ENCODE data around the gene GPS1.
A peak's percentile ranks its signal among the peaks of the same experiment; 100 is the strongest.

GPS1 gene

GRCh38 chr17:82051776-82052637 lies at the start of gene GPS1, which contains the start of gene RFNG:
Gene GPS1, plus strand, starts transcription at chr17:82051898. Its CDS starts 34 bp downstream, at chr17:82051932.
Gene RFNG, minus strand, starts transcription at chr17:82051811. Its CDS starts 45 bp downstream, at chr17:82051766.
- peak in 48 of 51 donors; percentile 8 to 86 (median 60) for DNase-seq

DNA sequence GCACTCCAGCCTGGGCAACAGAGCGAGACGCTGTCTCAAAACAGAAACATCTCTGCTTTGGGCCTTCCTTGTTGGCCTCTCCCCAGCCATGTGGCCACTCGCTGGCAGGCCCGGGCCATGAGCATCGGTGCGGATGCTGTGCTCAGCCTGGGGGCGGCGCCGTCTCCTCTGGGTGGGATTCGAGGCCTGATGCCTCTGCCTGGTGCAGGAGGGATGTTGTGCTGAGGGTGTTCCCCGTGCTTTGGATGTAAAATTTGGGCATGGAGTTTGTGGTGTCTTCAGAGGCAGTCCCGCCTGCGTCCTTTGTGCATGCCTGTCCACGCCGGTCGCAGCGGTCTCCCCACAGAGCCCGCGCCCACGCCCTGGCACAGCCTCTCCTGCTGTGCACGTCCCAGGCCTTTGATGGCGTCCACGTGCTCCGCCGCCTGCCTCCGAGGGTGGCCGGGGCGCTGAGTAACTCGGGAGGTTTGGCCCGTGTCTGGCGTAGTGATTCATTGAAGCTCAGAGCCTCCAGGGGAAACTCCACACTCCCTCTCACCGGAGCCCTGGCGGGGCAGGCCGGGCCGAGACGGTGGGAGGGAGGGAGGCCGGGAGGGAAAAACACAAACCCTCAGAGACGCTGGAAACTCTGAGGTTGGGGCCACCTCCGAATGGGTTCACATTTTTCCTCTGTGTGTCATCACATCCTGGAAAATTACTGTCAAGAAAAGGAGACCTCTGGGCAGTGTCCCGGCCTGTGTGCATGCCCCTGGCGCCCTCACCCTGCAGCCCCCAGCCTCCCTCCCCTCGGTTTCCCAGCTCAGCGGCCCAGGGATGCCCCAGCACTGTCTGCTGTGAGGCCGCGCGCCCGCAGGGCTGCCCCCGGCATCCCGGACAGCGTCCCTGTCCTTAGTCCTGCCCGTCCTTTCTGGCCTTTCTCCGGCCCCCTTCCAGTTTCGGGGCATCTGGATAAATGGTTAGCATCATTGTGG lies 48.0 kb upstream of the GPS1 start:
- DNase-seq, result peak in 4 of 51 donors; percentile 15 to 53 (median 21)

DNA sequence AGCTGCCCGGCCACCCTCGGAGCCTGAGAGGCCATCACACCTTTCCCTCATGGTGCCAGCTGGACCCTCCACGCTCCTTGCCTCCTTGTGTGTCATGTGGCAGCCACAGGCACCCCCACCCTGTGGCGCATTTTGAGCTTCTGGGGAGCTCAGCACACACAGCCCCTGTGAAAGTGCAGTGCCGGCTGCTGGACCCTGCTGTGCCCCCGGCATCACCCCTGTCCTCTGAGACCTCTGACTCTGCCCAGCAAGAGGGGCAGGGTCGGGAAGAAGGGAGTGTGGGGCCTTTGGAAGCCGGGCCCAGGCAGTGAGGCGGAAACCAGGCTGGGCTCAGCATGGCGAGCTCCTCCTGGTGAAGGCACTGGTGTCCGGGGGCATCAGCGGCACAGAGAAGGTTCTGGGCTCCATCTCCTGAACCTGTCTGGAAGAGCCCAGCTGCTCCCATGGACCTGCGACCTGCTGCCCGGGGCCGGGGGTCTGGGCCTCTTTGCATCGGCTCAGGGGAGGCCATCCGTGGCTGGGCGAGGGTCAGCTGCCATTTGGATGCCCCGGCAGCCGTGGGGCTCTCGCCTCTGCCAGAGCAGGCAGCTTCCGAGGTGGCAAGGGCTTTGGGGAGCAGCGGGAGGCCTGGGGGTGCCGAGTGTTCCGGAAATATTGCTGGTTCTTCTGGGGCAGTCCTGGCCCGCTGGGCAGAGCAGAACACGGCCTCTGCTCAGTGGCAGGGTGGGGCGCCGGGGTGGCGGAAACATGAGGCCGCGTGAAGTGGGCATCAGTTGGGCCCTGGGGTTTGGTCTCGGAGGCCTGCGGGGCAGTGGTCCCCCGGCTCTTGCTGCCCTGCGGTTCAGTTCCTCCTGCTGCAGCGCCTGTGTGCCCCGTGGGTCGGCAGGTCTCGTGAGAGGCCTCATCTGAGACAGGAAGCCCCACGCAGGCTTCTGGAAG lies 46.9 kb upstream of the GPS1 start:
- no peak for DNase-seq

GRCh38 chr17:82005701-82006348 lies 45.9 kb upstream of the GPS1 start:
- no peak for DNase-seq

GRCh38 chr17:82006468-82007227 lies 45.0 kb upstream of the GPS1 start:
- peak in 29 of 51 donors; percentile 16 to 69 (median 45) for DNase-seq

- no peak for DNase-seq
These were observed 44.5 kb upstream of the GPS1 start for GRCh38 chr17:82007228-82007494.

DNA sequence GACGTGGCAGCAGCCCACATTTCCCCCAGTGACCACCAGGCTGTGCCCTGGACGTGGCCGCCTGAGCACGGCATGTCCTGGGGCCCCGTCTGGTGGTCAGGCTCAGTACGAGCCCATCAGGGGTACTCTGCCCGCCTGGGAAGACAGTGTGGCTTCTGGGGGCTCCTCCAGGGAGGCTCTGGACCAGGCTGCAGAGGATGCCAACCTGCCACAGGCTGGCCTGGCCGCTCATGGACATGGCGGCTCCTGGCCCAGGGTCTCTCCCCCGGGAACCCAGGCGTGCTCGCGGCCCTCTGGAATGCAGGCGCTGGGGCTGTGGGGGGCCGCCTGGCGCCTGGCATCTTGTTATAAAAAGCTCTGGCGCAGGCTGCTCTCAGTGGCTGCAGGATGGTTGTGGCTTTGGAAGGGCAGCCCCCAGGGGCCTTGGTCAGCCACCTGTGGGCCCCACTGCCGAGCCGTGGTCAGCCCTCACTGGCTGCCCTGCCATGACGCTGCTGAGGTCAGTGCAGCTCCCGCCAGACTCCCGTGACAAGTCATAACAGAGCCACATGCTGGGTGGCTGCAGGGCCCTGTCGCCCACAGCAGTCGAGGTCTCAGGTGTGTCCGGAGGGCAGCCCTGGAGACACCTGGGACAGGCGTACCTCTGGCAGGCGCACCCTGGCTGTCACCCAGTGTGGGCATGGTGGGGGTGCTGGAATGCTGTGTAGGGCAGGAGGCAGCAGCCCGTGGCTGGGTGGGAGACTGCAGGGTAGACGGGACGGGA lies 44.0 kb upstream of the GPS1 start:
- peak in 6 of 51 donors; percentile 15 to 28 (median 24) for DNase-seq

DNA sequence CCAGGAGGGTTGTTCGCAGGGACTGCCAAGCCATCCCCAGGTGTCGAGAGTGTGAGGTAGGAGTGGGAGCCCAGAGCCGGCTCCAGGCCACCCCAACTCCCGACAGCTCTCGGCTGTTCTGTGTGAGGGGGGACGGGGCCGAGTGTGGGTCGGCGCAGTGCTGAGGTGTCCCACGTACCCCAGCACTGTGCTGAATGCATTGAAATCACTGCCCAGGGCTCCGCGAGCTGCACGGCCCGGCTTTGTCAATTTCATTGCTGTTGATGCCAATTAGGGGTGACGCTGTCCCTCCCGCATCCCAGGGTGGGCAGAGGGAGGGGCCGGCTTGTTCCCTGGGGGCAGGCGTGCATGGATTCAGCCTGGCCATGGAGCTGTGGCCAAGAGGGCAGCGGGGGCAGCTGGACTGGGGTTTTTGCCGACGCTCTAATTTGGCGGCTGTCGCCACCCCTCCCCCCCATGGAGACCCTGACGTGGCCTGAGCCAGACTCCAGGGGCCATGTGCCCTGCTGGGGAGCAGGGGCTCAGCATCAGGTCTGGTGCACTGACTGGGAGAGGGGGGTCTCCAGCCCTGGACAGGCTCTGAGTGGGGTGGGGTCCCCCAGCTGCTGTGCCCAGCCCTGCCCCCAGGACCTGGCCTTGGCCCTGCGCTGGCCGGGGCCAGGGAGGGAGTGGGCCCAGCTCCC lies 43.3 kb upstream of the GPS1 start:
- no peak for DNase-seq

DNA sequence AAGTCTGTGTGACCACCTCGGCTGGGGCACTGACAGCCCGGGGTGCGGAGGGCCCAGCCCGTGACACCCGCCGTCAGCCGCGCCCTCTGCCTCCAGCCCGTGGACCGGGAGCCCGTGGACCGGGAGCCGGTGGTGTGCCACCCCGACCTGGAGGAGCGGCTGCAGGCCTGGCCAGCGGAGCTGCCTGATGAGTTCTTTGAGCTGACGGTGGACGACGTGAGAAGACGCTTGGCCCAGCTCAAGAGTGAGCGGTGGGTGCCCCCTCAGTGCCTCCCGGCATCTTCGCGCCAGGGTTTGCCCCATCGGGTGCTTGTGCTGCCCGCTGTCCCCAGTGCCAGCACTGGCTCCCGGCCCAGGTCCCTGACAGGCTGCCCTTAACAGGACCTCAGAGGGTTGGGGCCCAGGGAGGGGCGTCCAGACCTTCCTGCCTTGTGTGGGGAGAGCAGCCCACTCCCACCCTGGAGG lies 42.7 kb upstream of the GPS1 start:
- peak in 3 of 51 donors; percentile 14 to 23 (median 18) for DNase-seq

GRCh38 chr17:82009413-82009812 lies 42.3 kb upstream of the GPS1 start:
- no peak for DNase-seq

DNA sequence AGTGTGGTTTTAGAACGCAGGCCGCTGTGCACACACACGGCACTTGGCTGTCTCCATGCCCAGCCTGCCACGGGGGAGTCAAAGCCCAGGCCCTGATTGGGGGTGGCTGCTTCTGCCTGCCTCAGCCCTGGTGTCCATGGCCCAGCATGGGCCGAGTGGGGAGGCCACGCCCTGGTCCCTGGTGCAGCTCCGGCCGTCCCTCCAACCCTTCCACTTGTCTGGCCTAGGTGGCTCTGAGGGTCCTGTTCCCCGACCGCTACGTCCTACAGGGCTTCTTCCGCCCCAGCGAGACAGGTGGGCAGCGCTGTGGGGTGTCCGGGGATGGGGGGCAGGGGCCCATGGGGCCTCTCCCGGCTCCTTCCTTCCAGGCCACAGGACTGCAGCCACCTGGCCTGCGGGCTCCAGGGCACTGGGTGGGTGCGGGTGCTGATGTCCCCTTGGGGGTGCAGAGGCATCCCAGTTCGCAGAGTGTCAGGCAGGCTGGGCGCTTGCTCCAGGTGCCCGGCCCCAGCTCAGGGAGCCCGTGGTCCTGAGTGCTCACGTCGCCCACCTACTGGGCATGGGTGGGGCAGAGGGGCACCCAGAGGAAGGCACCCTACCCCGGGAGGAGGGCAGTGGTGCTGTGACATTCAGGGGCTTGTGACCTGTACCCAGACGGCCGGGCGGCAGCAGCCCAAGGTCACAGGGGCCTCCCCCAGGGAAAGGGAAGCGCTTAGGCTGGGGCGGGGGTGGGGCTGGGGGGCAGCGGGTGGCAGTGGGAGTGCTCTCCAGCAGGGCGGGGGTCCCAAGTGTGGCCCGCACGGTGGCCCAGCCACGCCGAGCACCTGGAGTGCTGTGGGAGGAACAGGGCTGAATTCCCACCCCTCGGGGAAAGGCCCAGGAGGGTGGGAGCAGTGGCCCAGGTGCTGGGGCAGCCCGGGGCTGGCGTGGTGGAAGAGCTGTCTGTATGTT lies 40.8 kb upstream of the GPS1 start:
- DNase-seq, result no peak

GRCh38 chr17:82011617-82012187 lies 40.0 kb upstream of the GPS1 start:
- no peak for DNase-seq

GRCh38 chr17:82012261-82012639 lies 39.4 kb upstream of the GPS1 start:
- DNase-seq, result no peak

- no peak for DNase-seq
These were observed 38.9 kb upstream of the GPS1 start for GRCh38 chr17:82012640-82013295.

DNA sequence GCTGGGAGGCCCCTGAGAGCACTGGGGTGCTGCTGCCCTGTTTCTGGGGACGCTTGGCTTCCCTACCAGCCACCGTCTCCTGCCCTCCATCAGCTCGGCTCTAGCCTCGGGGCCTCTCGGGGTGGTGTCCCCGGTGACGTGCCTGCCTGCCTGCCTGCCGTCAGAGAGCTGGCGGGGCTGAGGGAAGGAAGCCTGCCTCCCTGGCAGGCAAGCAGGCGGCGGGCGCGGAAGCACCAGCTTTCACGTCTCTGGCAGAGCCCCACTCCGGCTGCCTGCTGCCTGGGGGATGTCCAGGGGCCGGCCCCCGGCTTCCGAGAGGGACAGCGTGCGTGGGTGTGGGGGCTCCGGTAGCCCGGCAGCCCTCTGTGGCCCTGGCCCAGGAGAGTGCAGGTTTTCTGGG lies 38.4 kb upstream of the GPS1 start:
- DNase-seq, result peak in 20 of 51 donors; percentile 9 to 69 (median 46)

DNA sequence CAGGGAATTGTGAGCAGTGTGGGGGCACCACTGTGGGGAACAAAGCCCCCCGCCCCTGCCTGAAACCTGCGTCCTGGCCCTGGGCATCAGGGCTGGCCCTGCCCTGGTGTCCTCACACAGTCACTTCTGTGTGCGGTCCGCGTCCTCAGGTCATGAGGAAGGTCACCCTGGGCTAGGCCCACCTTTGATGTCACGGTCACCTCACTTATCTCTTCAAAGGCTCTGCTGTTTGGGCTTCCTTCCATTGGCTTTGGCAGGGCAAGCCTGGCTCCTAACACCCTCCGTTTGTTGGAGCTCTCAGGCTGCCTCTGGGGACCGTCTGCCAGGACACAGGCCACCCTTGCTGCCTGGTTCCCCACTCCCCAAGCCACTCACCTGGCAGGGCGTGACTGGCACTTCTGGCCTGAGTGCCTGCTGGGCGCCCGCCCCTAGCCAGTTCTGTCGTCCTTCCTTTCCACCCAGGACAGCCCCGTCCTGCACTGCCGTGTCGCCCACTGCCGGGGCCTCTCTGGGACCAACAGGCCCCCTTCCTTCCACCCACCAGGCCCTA lies 37.9 kb upstream of the GPS1 start:
- no peak for DNase-seq

Data from hypothalamus (tissue), 51 donors.